Transverse colon (tissue), 4 donors: ENCODE results near the gene PNISR. TPM values are rescaled to one million over a fixed set of nuclear protein-coding genes. Genes with fewer than 3 reads are reported as not detected.
A peak's percentile ranks its signal among the peaks of the same experiment; 100 is the strongest.

Experiments used
- DNase-seq: peaks from one replicate; pipeline ENCODE4 v3.0.0-alpha.2; 2019
- H3K27ac ChIP-seq, 4 donors: fragments of 200-600 bp; sonication (generic); 2 replicates each; pipeline ENCODE4 v1.5.1; 2016 to 2018; ENCODE audit warnings: inconsistent platforms in 4 of 4
- H3K27me3 ChIP-seq: fragments of 200-600 bp; sonication (generic); 2 replicates; pipeline ENCODE4 v1.5.1; 2017; ENCODE audit warnings: inconsistent platforms
- H3K36me3 ChIP-seq, 4 donors: fragments of 200-600 bp; sonication (generic); 2 replicates each; pipeline ENCODE4 v1.5.1; 2017 to 2019; ENCODE audit warnings: inconsistent platforms in 4 of 4
- H3K4me1 ChIP-seq, 4 donors: fragments of 200-600 bp; sonication (generic); 2 replicates each; pipeline ENCODE4 v1.5.1; 2017 to 2020; ENCODE audit warnings: inconsistent platforms in 4 of 4
- H3K4me3 ChIP-seq, 4 donors: fragments of 200-600 bp; sonication (generic); 1 replicate in 1 of 4; 2 replicates in 3 of 4; pipeline versions ENCODE4 v1.5.1 to v1.6.1; 2017 to 2019; ENCODE audit warnings: inconsistent platforms in 4 of 4
- H3K9me3 ChIP-seq, 2 donors: fragments of 200-600 bp; sonication (generic); 2 replicates each; pipeline ENCODE4 v1.5.1; 2017 to 2019; ENCODE audit warnings: inconsistent platforms in 2 of 2
- EP300 ChIP-seq: sonication (generic); formaldehyde crosslinking; IDR thresholded peaks from one replicate; pipeline ENCODE4 v1.6.1; 2017; ENCODE audit warnings: antibody characterized with exemption, low read depth
- POLR2A ChIP-seq: fragments of 450-650 bp; IDR thresholded peaks from one replicate; pipeline ENCODE4 v1.6.1; 2016; ENCODE audit warnings: antibody characterized with exemption, mild to moderate bottlenecking, moderate library complexity
- POLR2AphosphoS5 ChIP-seq, 3 donors: sonication (generic); formaldehyde crosslinking; IDR thresholded peaks; one replicate each; pipeline ENCODE4 v1.6.1; 2016; ENCODE audit warnings: antibody characterized with exemption in 3 of 3
- WGBS, 2 donors: methylation state at CpG; one replicate each; pipeline ENCODE4 v1.1.5; 2018; ENCODE audit warnings: low coverage in 1 of 2; 5-methylcytosine and 5-hydroxymethylcytosine counted together
- in situ Hi-C, 4 donors: fragments of 200-750 bp; cut with MboI; loops; one replicate each; pipeline versions ENCODE4 v1.15.0 to v1.15.1; 2017; ENCODE audit warnings: low sequenced_read_pairs in 3 of 4, low pct_ligation_motif_present in 1 of 4, low pct_unique_long_range_greater_than_20kb in 1 of 4
- intact Hi-C: fragments of 100-400 bp; cut with DNase I; formaldehyde crosslinking; loops from one replicate; pipeline ENCODE4 v1.15.1; 2023; ENCODE audit warnings: low total_unique reads
- total RNA-seq, 4 donors: library from RNA; depleted of rRNA; stranded (reverse); fragments of >200 nt; gene quantifications; one replicate each; pipeline ENCODE4 v1.1.0, GENCODE V29; 2016
- TF ChIP-seq, protein P1 (sequence below), 5 experiments: fragments of 200-600 bp in 3 of 5; fragments of 450-650 bp in 2 of 5; sonication (generic) in 3 of 5; IDR thresholded peaks; 1 replicate in 2 of 5; 2 replicates in 3 of 5; pipeline ENCODE4 v1.5.1; 2016 to 2017; ENCODE audit warnings: antibody characterized with exemption in 5 of 5, inconsistent platforms in 3 of 5, mild to moderate bottlenecking in 2 of 5, moderate library complexity in 1 of 5

PNISR gene
- total RNA-seq, 4 donors from 2014 or later: 118 to 374 (median 219) TPM

DNA sequence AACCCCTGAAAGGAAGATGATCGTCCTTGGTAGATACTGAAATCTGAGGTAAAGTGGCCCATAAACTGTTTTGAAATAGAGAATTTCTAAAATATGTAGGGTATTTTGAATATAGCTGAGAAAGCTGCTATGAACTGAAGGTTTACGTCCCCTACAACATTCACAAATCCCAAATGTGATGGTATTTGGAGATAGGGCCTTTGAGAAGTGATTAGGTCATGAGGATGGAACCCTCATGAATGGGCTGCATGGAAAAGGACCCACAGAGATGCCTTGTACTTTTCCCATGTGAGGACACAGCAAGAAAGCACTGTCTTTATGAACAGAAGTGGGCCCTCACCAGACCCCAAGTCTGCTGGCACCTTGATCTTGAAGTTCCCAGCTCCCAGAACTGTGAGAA lies 6.8 kb upstream of the PNISR start:
- Histone ChIP-seq H3K36me3 (peaks cover 0 to 6% (median 0%) of the 10 kb centered on the region in 4 donors), H3K4me3 (no peak overlapping the region), H3K27me3 (no peaks in the 10 kb centered on the region), H3K27ac (no peak overlapping the region), H3K9me3 (no peaks in the 10 kb centered on the region), H3K4me1 (peaks cover 2 to 17% (median 6%) of the 10 kb centered on the region in 4 donors)
- in situ Hi-C loops: no loop called here
- no peak for TF ChIP-seq POLR2AphosphoS5 (IDR thresholded peaks at IDR 0.05)
- TF ChIP-seq EP300: no peak
- TF ChIP-seq POLR2A: no peak
- TF ChIP-seq, protein P1, sequence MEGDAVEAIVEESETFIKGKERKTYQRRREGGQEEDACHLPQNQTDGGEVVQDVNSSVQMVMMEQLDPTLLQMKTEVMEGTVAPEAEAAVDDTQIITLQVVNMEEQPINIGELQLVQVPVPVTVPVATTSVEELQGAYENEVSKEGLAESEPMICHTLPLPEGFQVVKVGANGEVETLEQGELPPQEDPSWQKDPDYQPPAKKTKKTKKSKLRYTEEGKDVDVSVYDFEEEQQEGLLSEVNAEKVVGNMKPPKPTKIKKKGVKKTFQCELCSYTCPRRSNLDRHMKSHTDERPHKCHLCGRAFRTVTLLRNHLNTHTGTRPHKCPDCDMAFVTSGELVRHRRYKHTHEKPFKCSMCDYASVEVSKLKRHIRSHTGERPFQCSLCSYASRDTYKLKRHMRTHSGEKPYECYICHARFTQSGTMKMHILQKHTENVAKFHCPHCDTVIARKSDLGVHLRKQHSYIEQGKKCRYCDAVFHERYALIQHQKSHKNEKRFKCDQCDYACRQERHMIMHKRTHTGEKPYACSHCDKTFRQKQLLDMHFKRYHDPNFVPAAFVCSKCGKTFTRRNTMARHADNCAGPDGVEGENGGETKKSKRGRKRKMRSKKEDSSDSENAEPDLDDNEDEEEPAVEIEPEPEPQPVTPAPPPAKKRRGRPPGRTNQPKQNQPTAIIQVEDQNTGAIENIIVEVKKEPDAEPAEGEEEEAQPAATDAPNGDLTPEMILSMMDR (IDR thresholded peaks at IDR 0.05): no peak
- 95 to 100% methylated on average over 2 of the region's 2 CpGs for WGBS, 2 donors
- DNase-seq: no peak
- intact Hi-C loops: no loop called here

DNA sequence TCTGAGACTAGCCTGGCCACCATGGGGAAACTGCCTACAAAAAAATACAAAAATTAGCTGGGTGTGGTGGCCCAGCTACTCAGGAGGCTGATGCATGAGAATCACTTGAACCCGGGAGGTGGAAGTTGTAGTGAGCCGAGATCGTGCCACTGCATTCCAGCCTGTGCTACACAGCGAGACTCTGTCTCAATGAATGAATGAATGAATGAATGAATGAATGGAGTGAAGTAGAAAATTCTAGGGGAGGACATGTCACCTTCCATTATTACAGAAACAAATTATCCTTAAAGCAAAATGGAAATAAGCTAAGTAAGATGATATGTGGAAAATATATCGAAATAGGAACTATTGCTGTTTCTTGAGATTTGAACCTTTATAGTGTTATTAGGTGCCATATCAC lies 2.9 kb upstream of the PNISR start:
- Histone ChIP-seq H3K9me3 (no peaks in the 10 kb centered on the region), H3K27ac (no peak overlapping the region), H3K4me3 (no peak overlapping the region), H3K4me1 (peaks cover 19 to 32% (median 26%) of the 10 kb centered on the region in 4 donors), H3K27me3 (no peaks in the 10 kb centered on the region), H3K36me3 (peaks cover 0 to 5% (median 0%) of the 10 kb centered on the region in 4 donors)
- in situ Hi-C loops: no loop called here
- intact Hi-C loops: no loop called here
- TF ChIP-seq, protein P1 (IDR thresholded peaks at IDR 0.05): no peak
- TF ChIP-seq POLR2A (no peak), EP300 (no peak), POLR2AphosphoS5 (IDR thresholded peaks at IDR 0.05) (no peak)
- 92 to 96% methylated on average over 4 to 5 of the region's 5 CpGs for WGBS, 2 donors
- no peak for DNase-seq

GRCh38 chr6:99426451-99426757 lies 1.3 kb upstream of the PNISR start:
- peak overlapping the region; percentile 95 to 98 (median 96) for H3K27ac ChIP-seq
- no peak for TF ChIP-seq POLR2AphosphoS5 (IDR thresholded peaks at IDR 0.05)
- TF ChIP-seq POLR2A: no peak
- TF ChIP-seq, protein P1 (IDR thresholded peaks at IDR 0.05): no peak
- TF ChIP-seq EP300: no peak
- H3K4me3 ChIP-seq: peak overlapping the region; percentile 60 to 74 (median 65)
- no peaks in the 10 kb centered on the region for H3K36me3 ChIP-seq
- H3K27me3 ChIP-seq: no peaks in the 10 kb centered on the region
- DNase-seq: no peak
- intact Hi-C loops: no loop called here
- peaks cover 19 to 48% (median 38%) of the 10 kb centered on the region in 4 donors for H3K4me1 ChIP-seq
- 23 to 52% methylated on average over 4 of the region's 4 CpGs for WGBS, 2 donors
- in situ Hi-C loops: no loop called here
- H3K9me3 ChIP-seq: no peaks in the 10 kb centered on the region

GRCh38 chr6:99425647-99426450 lies 741 bp upstream of the PNISR start:
- 2 to 4% methylated on average over 9 to 29 of the region's 29 CpGs for WGBS, 2 donors
- in situ Hi-C loops: no loop called here
- intact Hi-C loops: no loop called here

More at GRCh38 chr6:99425647-99426450, 741 bp upstream of the PNISR start:
- no peak for TF ChIP-seq EP300
- no peak for TF ChIP-seq POLR2A
- peak in 1 of 3 donors; percentile 58 for TF ChIP-seq POLR2AphosphoS5 (IDR thresholded peaks at IDR 0.05)
- TF ChIP-seq, protein P1 (IDR thresholded peaks at IDR 0.05): peak; percentile 28 to 67 (median 42)
- peak; percentile 88 for DNase-seq
- Histone ChIP-seq H3K36me3 (no peaks in the 10 kb centered on the region), H3K4me3 (peak overlapping the region; percentile 60 to 74 (median 65)), H3K27me3 (no peaks in the 10 kb centered on the region), H3K27ac (peak overlapping the region; percentile 95 to 98 (median 96)), H3K9me3 (no peaks in the 10 kb centered on the region), H3K4me1 (peaks cover 20 to 54% (median 41%) of the 10 kb centered on the region in 4 donors)
